HFFc6 (cell line): ENCODE measurements around the gene ZDHHC22. TPM values are rescaled to one million over a fixed set of nuclear protein-coding genes. Genes with fewer than 3 reads are reported as not detected.

Source experiments
- DNase-seq: peaks from one replicate; pipeline ENCODE4 v3.0.0-alpha.2; 2018
- H3K27ac Mint-ChIP-seq: 2 replicates; pipeline ENCODE4 v1.8.0; 2020; ENCODE audit warnings: mild to moderate bottlenecking, mixed read lengths
- H3K27me3 Mint-ChIP-seq: 2 replicates; pipeline ENCODE4 v1.8.0; 2021; ENCODE audit warnings: mild to moderate bottlenecking, moderate library complexity, mixed read lengths; ENCODE audit not compliant: insufficient read depth
- H3K36me3 Mint-ChIP-seq: 2 replicates; pipeline ENCODE4 v1.8.0; 2021; ENCODE audit warnings: low read depth, mixed read lengths
- H3K4me1 Mint-ChIP-seq: 2 replicates; pipeline ENCODE4 v1.8.0; 2020; ENCODE audit warnings: low read depth, mixed read lengths
- H3K4me3 Mint-ChIP-seq: 2 replicates; pipeline ENCODE4 v1.8.0; 2020; ENCODE audit warnings: mild to moderate bottlenecking, moderate library complexity, mixed read lengths
- H3K9me3 Mint-ChIP-seq: 2 replicates; pipeline ENCODE4 v1.8.0; 2020; ENCODE audit warnings: mild to moderate bottlenecking, mixed read lengths
- CTCF ChIP-seq: fragments of 200-600 bp; sonication (generic); IDR thresholded peaks from 2 replicates; pipeline ENCODE4 v1.5.0; 2021; ENCODE audit warnings: antibody characterized with exemption, mild to moderate bottlenecking
- total RNA-seq, 6 experiments: library from RNA; stranded (reverse); fragmentation: NEBNext Ultra II Directional; extraction: Animal tissue kit (Norgen Biotek cat#: 25700); gene quantifications; 2 replicates in 1 of 6; 3 replicates in 5 of 6; pipeline ENCODE4 v1.2.3, GENCODE V29; 2021

ZDHHC22 gene
- total RNA-seq, 6 experiments from 2014 or later: not detected

GRCh38 chr14:77185093-77185465, 43.5 kb upstream of the ZDHHC22 start:
- no peak for DNase-seq
- TF ChIP-seq CTCF: no peak
- no peak overlapping the region for H3K4me3 Mint-ChIP-seq
- H3K27ac Mint-ChIP-seq: no peak overlapping the region
- 0 out of 2 replicates have a peak, but pooled peaks cover 5% of the 10 kb centered on the region for H3K4me1 Mint-ChIP-seq
- no peaks in the 10 kb centered on the region for H3K9me3 Mint-ChIP-seq
- no peaks in the 10 kb centered on the region for H3K36me3 Mint-ChIP-seq
- H3K27me3 Mint-ChIP-seq: peaks cover 31% of the 10 kb centered on the region

GRCh38 chr14:77184396-77185092, 43.0 kb upstream of the ZDHHC22 start:
- H3K4me3 Mint-ChIP-seq: no peak overlapping the region
- H3K4me1 Mint-ChIP-seq: 0 out of 2 replicates have a peak, but pooled peaks cover 5% of the 10 kb centered on the region
- peaks cover 34% of the 10 kb centered on the region for H3K27me3 Mint-ChIP-seq
- H3K36me3 Mint-ChIP-seq: no peaks in the 10 kb centered on the region
- H3K27ac Mint-ChIP-seq: no peak overlapping the region
- no peaks in the 10 kb centered on the region for H3K9me3 Mint-ChIP-seq
- no peak for TF ChIP-seq CTCF
- DNase-seq: no peak

DNA sequence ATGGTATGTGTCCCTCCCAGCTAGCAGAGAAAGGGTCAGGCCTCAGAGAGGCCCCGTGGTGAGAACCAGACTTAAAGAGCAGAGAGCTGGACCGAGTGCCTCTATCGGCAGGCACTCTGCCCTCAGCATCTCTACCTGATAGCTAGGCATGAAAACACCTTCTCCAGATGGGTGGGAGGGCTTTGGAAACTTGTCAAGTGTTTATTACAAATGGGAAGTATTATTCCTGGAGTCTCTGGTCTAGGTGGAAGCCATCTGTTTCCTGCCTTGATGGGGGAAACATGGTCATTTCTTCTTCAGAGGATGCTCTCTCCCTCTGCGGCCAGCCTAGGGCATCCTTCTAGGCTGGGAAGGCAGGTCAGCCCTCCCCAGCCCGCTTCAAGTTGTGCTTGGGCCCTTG, 42.3 kb upstream of the ZDHHC22 start:
- Mint-ChIP-seq H3K4me1 (0 out of 2 replicates have a peak, but pooled peaks cover 5% of the 10 kb centered on the region), H3K27me3 (peaks cover 36% of the 10 kb centered on the region), H3K36me3 (no peaks in the 10 kb centered on the region), H3K4me3 (no peak overlapping the region), H3K9me3 (no peaks in the 10 kb centered on the region), H3K27ac (no peak overlapping the region)
- DNase-seq: no peak
- no peak for TF ChIP-seq CTCF

- Mint-ChIP-seq H3K9me3 (no peaks in the 10 kb centered on the region), H3K4me3 (no peak within 1 kb of the TSS), H3K4me1 (0 out of 2 replicates have a peak, but pooled peaks cover 2% of the 10 kb centered on the region), H3K27me3 (peaks cover 40% of the 10 kb centered on the region), H3K36me3 (no peaks in the 10 kb centered on the region), H3K27ac (no peak within 1 kb of the TSS)
- TF ChIP-seq CTCF: no peak
- DNase-seq: no peak
Observed at GRCh38 chr14:77181603-77182437, 40.2 kb upstream of the ZDHHC22 start, which contains the start of gene TMEM63C. TMEM63C (plus strand) TSS chr14:77181798; CDS start chr14:77218814, 37,016 bp downstream.

DNA sequence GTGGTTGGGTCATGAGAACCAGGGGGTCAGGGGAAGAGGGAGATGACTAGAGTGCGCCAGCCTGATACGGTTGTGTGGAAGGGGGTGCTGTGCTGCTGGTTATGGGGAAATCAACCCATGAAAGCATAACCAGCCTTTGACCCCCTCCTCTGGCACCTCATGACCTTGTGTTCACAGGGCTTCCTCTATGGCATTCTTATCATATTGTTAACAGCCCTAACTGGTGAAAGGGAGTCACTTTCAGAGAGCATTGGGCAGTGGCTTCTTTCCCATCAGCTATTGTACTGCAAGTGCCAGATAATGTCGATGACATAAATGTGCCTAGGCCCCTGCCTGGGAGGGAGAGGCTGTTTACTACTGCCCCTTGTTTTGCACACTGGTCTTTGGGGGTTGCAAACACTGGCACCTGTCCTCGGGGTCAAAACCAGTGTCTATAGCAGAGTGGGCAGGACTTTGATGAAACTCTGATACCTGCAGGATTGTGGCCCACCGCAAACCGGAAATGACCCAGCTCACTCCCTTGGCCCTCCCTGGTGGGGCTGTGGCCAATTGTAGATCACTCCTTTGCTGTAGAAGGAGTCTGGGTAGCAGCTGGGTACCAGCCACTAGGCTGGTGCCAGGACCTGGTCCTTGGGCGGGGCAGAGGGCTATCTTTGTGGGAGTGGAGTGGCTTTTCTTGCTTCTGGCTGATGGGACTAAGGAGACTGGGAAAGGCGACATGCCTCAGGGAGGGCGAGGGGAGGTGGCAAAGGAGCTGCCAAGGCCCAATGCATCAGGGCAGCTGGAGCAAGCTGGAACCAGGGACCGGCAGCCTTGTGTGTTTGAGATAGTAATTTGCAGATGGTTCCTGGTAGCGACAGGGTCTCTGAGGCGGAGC, 39.4 kb upstream of the ZDHHC22 start:
- H3K9me3 Mint-ChIP-seq: no peaks in the 10 kb centered on the region
- TF ChIP-seq CTCF: no peak
- no peak for DNase-seq
- H3K36me3 Mint-ChIP-seq: no peaks in the 10 kb centered on the region
- H3K4me1 Mint-ChIP-seq: no peaks in the 10 kb centered on the region
- no peak overlapping the region for H3K4me3 Mint-ChIP-seq
- peaks cover 36% of the 10 kb centered on the region for H3K27me3 Mint-ChIP-seq
- no peak overlapping the region for H3K27ac Mint-ChIP-seq
